ENCODE results near the gene PARD3B.

- TF ChIP-seq POLR2AphosphoS5 (IDR thresholded peaks at IDR 0.05; ENCODE audit: low read depth): no peak
- TF ChIP-seq REST (IDR thresholded peaks at IDR 0.05; ENCODE audit: unreplicated experiment): no peak
- no peak for TF ChIP-seq CTCF (conservative IDR thresholded peaks at IDR 0.05; ENCODE audit: low read depth in 2 of 2)
- no peak for TF ChIP-seq EZH2phosphoT487 (IDR thresholded peaks at IDR 0.05; ENCODE audit: unreplicated experiment)
- TF ChIP-seq CREB1 (CRISPR knock-in tag; IDR thresholded peaks at IDR 0.05; ENCODE audit: low read depth): no peak
- TF ChIP-seq EZH2 (IDR thresholded peaks at IDR 0.05; ENCODE audit: low read depth, unreplicated experiment): no peak
- no peak for TF ChIP-seq NANOG (IDR thresholded peaks at IDR 0.05; ENCODE audit: borderline replicate concordance)
- no peak for TF ChIP-seq ETS1 (IDR thresholded peaks at IDR 0.05)
- no peak for TF ChIP-seq JUNB (IDR thresholded peaks at IDR 0.05; ENCODE audit: unreplicated experiment)
- TF ChIP-seq ZNF114 (CRISPR knock-in tag; IDR thresholded peaks at IDR 0.05): no peak
- TF ChIP-seq ZNF331 (CRISPR knock-in tag; IDR thresholded peaks at IDR 0.05; ENCODE audit: low read depth): no peak
These were observed 488.2 kb downstream of the PARD3B start for GRCh38 chr2:205033431-205033830.
